ENCODE results near the gene ZMAT2.
"Not testable (repeated sequence)": the region's sequence is repeated elsewhere in the genome, so short reads cannot be mapped to it uniquely, and the experiment has no call there.

Gene ZMAT2

DNA sequence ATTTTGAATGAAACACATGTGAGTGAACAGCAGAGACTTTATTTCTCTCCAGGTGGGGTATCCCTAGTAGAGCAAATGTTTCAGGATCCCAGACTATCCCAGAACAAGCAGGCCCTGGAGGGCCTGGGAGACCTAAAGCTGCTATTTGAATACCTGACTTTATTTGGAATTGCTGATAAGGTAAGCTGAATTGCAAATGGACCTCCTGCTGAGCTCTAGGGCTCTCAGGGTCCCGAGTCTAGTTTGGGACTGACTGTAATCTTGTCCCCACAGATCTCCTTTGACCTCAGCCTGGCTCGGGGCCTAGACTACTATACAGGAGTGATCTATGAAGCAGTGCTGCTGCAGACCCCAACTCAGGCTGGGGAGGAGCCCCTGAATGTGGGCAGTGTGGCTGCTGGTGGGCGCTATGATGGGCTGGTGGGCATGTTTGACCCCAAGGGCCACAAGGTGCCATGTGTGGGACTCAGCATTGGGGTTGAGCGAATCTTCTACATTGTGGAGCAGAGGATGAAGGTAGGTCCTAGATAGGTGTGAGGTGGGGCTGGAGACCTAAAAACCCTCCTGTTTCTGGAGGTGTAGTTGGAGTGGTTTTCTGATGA lies 3.3 kb upstream of the ZMAT2 start (continued):
- TF ChIP-seq, protein P1, sequence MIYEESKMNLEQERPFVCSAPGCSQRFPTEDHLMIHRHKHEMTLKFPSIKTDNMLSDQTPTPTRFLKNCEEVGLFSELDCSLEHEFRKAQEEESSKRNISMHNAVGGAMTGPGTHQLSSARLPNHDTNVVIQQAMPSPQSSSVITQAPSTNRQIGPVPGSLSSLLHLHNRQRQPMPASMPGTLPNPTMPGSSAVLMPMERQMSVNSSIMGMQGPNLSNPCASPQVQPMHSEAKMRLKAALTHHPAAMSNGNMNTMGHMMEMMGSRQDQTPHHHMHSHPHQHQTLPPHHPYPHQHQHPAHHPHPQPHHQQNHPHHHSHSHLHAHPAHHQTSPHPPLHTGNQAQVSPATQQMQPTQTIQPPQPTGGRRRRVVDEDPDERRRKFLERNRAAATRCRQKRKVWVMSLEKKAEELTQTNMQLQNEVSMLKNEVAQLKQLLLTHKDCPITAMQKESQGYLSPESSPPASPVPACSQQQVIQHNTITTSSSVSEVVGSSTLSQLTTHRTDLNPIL (CRISPR knock-in tag; IDR thresholded peaks at IDR 0.05; ENCODE audit: low read depth), result no peak
- TF ChIP-seq ZNF70 (CRISPR knock-in tag; IDR thresholded peaks at IDR 0.05), result no peak
- no peak for TF ChIP-seq BACH2 (CRISPR knock-in tag; IDR thresholded peaks at IDR 0.05; ENCODE audit: borderline replicate concordance)
- TF ChIP-seq GLIS3 (CRISPR knock-in tag; IDR thresholded peaks at IDR 0.05), result no peak
- TF ChIP-seq, protein P2, sequence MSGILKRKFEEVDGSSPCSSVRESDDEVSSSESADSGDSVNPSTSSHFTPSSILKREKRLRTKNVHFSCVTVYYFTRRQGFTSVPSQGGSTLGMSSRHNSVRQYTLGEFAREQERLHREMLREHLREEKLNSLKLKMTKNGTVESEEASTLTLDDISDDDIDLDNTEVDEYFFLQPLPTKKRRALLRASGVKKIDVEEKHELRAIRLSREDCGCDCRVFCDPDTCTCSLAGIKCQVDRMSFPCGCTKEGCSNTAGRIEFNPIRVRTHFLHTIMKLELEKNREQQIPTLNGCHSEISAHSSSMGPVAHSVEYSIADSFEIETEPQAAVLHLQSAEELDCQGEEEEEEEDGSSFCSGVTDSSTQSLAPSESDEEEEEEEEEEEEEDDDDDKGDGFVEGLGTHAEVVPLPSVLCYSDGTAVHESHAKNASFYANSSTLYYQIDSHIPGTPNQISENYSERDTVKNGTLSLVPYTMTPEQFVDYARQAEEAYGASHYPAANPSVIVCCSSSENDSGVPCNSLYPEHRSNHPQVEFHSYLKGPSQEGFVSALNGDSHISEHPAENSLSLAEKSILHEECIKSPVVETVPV (CRISPR knock-in tag; IDR thresholded peaks at IDR 0.05), result no peak
- no peak for TF ChIP-seq TCF4 (CRISPR knock-in tag; IDR thresholded peaks at IDR 0.05; ENCODE audit: borderline replicate concordance)
- TF ChIP-seq OSR1 (CRISPR knock-in tag; IDR thresholded peaks at IDR 0.05), result no peak
- no peak for TF ChIP-seq SNAI2 (CRISPR knock-in tag; IDR thresholded peaks at IDR 0.05)

DNA sequence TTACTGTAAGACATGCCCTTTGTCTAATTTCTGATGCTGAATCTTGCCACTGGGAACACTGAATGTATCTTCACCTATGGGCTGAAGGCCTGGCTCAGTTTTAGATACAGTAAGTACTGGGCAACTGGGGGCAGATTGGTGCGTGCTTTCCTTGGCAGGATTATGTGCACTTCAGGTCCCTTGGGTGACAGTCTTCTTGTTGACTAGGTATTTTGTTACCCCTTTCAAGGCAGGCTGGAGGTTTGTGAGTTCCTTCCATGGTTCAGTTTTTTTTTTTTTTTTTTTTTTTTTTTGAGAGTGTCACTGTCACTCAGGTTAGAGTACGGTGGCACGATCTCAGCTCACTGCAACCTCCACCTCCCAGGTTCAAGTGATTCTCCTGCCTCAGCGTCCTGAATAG lies 7.6 kb downstream of the ZMAT2 start:
- no peak for ATAC-seq

DNA sequence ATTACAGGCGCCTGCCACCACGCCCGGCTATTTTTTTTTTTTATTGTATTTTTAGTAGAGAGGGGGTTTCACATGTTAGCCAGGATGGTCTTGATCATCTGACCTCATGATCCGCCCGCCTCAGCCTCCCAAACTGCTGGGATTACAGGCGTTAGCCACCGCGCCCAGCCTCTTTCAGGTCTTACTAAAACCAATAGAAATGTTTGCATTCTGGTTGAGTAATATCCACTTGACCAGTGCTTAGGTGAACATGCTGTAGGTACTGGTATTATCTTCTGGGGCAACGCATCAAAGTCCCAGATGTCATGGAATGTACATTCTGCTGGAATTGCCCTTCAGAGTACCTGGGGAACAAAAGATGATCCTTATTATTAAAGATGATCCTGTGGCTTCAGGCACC lies 8.5 kb downstream of the ZMAT2 start:
- not testable (repeated sequence) for ATAC-seq

More for the DNA sequence above, 7.6 kb downstream of the ZMAT2 start:
- TF ChIP-seq TOX (CRISPR knock-in tag; IDR thresholded peaks at IDR 0.05; ENCODE audit: borderline replicate concordance), result no peak
- no peak for TF ChIP-seq ZNF8 (CRISPR knock-in tag; IDR thresholded peaks at IDR 0.05)
- TF ChIP-seq, protein P3, sequence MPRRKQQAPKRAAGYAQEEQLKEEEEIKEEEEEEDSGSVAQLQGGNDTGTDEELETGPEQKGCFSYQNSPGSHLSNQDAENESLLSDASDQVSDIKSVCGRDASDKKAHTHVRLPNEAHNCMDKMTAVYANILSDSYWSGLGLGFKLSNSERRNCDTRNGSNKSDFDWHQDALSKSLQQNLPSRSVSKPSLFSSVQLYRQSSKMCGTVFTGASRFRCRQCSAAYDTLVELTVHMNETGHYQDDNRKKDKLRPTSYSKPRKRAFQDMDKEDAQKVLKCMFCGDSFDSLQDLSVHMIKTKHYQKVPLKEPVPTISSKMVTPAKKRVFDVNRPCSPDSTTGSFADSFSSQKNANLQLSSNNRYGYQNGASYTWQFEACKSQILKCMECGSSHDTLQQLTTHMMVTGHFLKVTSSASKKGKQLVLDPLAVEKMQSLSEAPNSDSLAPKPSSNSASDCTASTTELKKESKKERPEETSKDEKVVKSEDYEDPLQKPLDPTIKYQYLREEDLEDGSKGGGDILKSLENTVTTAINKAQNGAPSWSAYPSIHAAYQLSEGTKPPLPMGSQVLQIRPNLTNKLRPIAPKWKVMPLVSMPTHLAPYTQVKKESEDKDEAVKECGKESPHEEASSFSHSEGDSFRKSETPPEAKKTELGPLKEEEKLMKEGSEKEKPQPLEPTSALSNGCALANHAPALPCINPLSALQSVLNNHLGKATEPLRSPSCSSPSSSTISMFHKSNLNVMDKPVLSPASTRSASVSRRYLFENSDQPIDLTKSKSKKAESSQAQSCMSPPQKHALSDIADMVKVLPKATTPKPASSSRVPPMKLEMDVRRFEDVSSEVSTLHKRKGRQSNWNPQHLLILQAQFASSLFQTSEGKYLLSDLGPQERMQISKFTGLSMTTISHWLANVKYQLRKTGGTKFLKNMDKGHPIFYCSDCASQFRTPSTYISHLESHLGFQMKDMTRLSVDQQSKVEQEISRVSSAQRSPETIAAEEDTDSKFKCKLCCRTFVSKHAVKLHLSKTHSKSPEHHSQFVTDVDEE (CRISPR knock-in tag; IDR thresholded peaks at IDR 0.05), result no peak
- TF ChIP-seq, protein P2 (CRISPR knock-in tag; IDR thresholded peaks at IDR 0.05), result no peak
- no peak for TF ChIP-seq OSR1 (CRISPR knock-in tag; IDR thresholded peaks at IDR 0.05)
- no peak for TF ChIP-seq PPARA (CRISPR knock-in tag; IDR thresholded peaks at IDR 0.05; ENCODE audit: borderline replicate concordance)
- no peak for TF ChIP-seq ARNTL (CRISPR knock-in tag; IDR thresholded peaks at IDR 0.05; ENCODE audit: borderline replicate concordance, low read depth)
- no peak for TF ChIP-seq RARB (CRISPR knock-in tag; IDR thresholded peaks at IDR 0.05)
- TF ChIP-seq ESRRG (CRISPR knock-in tag; IDR thresholded peaks at IDR 0.05), result no peak
- no peak for TF ChIP-seq GLIS3 (CRISPR knock-in tag; IDR thresholded peaks at IDR 0.05)
- no peak for TF ChIP-seq SNAI2 (CRISPR knock-in tag; IDR thresholded peaks at IDR 0.05)
- TF ChIP-seq BACH2 (CRISPR knock-in tag; IDR thresholded peaks at IDR 0.05; ENCODE audit: borderline replicate concordance), result no peak

DNA sequence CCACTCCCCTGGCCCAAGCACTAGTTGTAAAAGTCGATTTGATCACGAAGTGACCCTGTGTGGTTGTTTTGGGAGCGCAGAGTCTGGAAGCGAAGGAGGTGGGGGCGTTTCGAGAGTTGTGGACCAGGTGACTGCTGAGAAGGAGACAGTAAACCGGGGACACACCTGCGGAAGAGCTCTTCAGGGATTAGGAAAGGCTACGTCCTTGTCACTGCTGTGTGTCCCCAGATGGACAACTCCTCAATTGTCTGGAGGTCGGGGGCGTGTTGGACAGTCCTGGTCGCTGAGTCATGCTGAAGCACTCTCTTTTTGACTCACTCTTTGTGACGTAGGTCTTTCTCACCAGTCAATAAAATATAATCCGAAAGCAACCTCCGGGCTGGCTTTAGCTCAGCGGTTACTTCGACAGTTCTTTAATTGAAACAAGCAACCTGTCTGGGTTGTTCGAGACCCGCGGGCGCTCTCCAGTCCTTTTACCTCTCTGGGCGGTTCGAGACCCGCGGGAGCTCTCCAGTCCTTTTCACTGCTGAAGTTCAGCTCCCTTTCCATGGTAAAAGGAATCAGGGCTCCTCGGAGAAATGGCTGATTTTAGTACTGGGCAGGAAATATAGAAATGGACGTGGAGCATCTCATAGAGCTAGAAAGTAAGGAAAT lies 10.8 kb downstream of the ZMAT2 start:
- ATAC-seq, result peak; percentile 95
- TF ChIP-seq SNAI2 (CRISPR knock-in tag; IDR thresholded peaks at IDR 0.05) (0 out of 2 replicates have a peak, but pooled peaks have one; percentile 32), ZFP3 (CRISPR knock-in tag; IDR thresholded peaks at IDR 0.05) (0 out of 2 replicates have a peak, but pooled peaks have one; percentile 41), TOX (CRISPR knock-in tag; IDR thresholded peaks at IDR 0.05; ENCODE audit: borderline replicate concordance) (no peak)
- TF ChIP-seq, protein P4, sequence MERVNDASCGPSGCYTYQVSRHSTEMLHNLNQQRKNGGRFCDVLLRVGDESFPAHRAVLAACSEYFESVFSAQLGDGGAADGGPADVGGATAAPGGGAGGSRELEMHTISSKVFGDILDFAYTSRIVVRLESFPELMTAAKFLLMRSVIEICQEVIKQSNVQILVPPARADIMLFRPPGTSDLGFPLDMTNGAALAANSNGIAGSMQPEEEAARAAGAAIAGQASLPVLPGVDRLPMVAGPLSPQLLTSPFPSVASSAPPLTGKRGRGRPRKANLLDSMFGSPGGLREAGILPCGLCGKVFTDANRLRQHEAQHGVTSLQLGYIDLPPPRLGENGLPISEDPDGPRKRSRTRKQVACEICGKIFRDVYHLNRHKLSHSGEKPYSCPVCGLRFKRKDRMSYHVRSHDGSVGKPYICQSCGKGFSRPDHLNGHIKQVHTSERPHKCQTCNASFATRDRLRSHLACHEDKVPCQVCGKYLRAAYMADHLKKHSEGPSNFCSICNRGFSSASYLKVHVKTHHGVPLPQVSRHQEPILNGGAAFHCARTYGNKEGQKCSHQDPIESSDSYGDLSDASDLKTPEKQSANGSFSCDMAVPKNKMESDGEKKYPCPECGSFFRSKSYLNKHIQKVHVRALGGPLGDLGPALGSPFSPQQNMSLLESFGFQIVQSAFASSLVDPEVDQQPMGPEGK (CRISPR knock-in tag; IDR thresholded peaks at IDR 0.05; ENCODE audit: borderline replicate concordance), result 0 out of 2 replicates have a peak, but pooled peaks have one; percentile 10

Data from SK-N-SH treated with all-trans-retinoic acid at 6 μM for 48 hours (cell line).